Retinal pigment epithelial cell (primary cell): ENCODE results near the gene ADAP1.
"Not testable (repeated sequence)": the region's sequence is repeated elsewhere in the genome, so short reads cannot be mapped to it uniquely, and the experiment has no call there.

Experiments
- DNase-seq: peaks from one replicate; pipeline ENCODE4 v3.0.0-alpha.2; 2010; ENCODE audit warnings: low read depth
- H3K4me3 ChIP-seq: 2 replicates; pipeline ENCODE4 v1.5.1; 2011; ENCODE audit warnings: mild to moderate bottlenecking, low read length, control low read depth, moderate library complexity
- CTCF ChIP-seq: conservative IDR thresholded peaks from 2 replicates; pipeline ENCODE4 v1.5.1; 2011; ENCODE audit warnings: low read depth, low read length, control low read depth, inconsistent platforms

The ADAP1 gene

GRCh38 chr7:964401-965231 lies 10.1 kb upstream of the ADAP1 start:
- no peak for DNase-seq
- TF ChIP-seq CTCF: no peak
- H3K4me3 ChIP-seq: no peak overlapping the region

- DNase-seq: no peak
- H3K4me3 ChIP-seq: no peak overlapping the region
- TF ChIP-seq CTCF: no peak
Observed at GRCh38 chr7:963236-964078, 9.0 kb upstream of the ADAP1 start.

GRCh38 chr7:962401-963081 lies 8.1 kb upstream of the ADAP1 start:
- no peak for DNase-seq
- H3K4me3 ChIP-seq: no peak overlapping the region
- TF ChIP-seq CTCF: no peak

GRCh38 chr7:961546-962400 lies 7.3 kb upstream of the ADAP1 start:
- no peak for DNase-seq
- no peak overlapping the region for H3K4me3 ChIP-seq
- TF ChIP-seq CTCF: no peak

- H3K4me3 ChIP-seq, DNase-seq: not testable (repeated sequence)
Observed at GRCh38 chr7:960972-961371, 6.5 kb upstream of the ADAP1 start.

GRCh38 chr7:960269-960871 lies 5.9 kb upstream of the ADAP1 start:
- no peak for DNase-seq
- H3K4me3 ChIP-seq: no peak overlapping the region
- TF ChIP-seq CTCF: no peak

- DNase-seq, H3K4me3 ChIP-seq: not testable (repeated sequence)
Observed at GRCh38 chr7:959740-960139, 5.3 kb upstream of the ADAP1 start.
